CD8-positive, alpha-beta memory T cell (primary cell): Measurements from ENCODE around the gene RAPGEF5. TPM values are rescaled to one million over a fixed set of nuclear protein-coding genes. Genes with fewer than 3 reads are reported as not detected.
A peak's percentile ranks its signal among the peaks of the same experiment; 100 is the strongest.

Experiments
- CTCF ChIA-PET: fragments of 350-600 bp; sonication (Branson Sonifier 250); formaldehyde crosslinking; loops from one replicate; lab custom pipeline; 2021; ENCODE audit warnings: antibody characterized with exemption; lab: Charles Lee
- POLR2A ChIA-PET: fragments of 350-600 bp; sonication (Branson Sonifier 250); formaldehyde crosslinking; loops from one replicate; lab custom pipeline; 2021; ENCODE audit warnings: antibody characterized with exemption; lab: Charles Lee
- DNase-seq, 5 donors: peaks; one replicate each; pipeline versions ENCODE4 v3.0.0 to v3.0.0-alpha.2; 2020 to 2022; ENCODE audit warnings: mixed read lengths in 1 of 5
- H3K27ac ChIP-seq: one replicate; pipeline ENCODE4 v1.7.0; 2013; ENCODE audit warnings: low read depth, mild to moderate bottlenecking, low read length, moderate library complexity
- H3K27me3 ChIP-seq: 2 replicates; pipeline ENCODE4 v1.7.0; 2013; ENCODE audit warnings: low read length, mild to moderate bottlenecking; ENCODE audit not compliant: insufficient read depth, poor library complexity, severe bottlenecking
- H3K36me3 ChIP-seq: 2 replicates; pipeline ENCODE4 v1.7.0; 2013; ENCODE audit warnings: mild to moderate bottlenecking, low read length, moderate library complexity; ENCODE audit not compliant: insufficient read depth
- H3K4me1 ChIP-seq: 2 replicates; pipeline ENCODE4 v1.7.0; 2013; ENCODE audit warnings: mild to moderate bottlenecking, low read length, moderate library complexity; ENCODE audit not compliant: insufficient read depth
- H3K4me3 ChIP-seq: 2 replicates; pipeline ENCODE4 v1.7.0; 2013; ENCODE audit warnings: mild to moderate bottlenecking, low read length
- H3K9me3 ChIP-seq: 2 replicates; pipeline ENCODE4 v1.7.0; 2013; ENCODE audit warnings: mild to moderate bottlenecking, low read length
- H3K27ac Mint-ChIP-seq, 8 donors: one replicate each; pipeline ENCODE4 v1.8.0; 2020 to 2021; ENCODE audit warnings: mixed read lengths in 8 of 8, mild to moderate bottlenecking in 6 of 8, inconsistent platforms in 3 of 8, moderate library complexity in 3 of 8
- H3K27me3 Mint-ChIP-seq, 2 donors: one replicate each; pipeline ENCODE4 v1.8.0; 2020 to 2021; ENCODE audit warnings: mixed read lengths in 2 of 2, mild to moderate bottlenecking in 1 of 2, moderate library complexity in 1 of 2
- H3K36me3 Mint-ChIP-seq, 3 donors: one replicate each; pipeline ENCODE4 v1.8.0; 2020 to 2021; ENCODE audit warnings: mixed read lengths in 3 of 3, inconsistent platforms in 1 of 3, mild to moderate bottlenecking in 1 of 3
- H3K4me1 Mint-ChIP-seq, 3 donors: one replicate each; pipeline ENCODE4 v1.8.0; 2020 to 2021; ENCODE audit warnings: mixed read lengths in 3 of 3, inconsistent platforms in 1 of 3, mild to moderate bottlenecking in 1 of 3
- H3K4me3 Mint-ChIP-seq, 7 donors: one replicate each; pipeline ENCODE4 v1.8.0; 2020 to 2021; ENCODE audit warnings: mixed read lengths in 7 of 7, mild to moderate bottlenecking in 6 of 7, moderate library complexity in 4 of 7, inconsistent platforms in 2 of 7
- H3K9me3 Mint-ChIP-seq, 5 donors: one replicate each; pipeline ENCODE4 v1.8.0; 2020 to 2022; ENCODE audit warnings: mixed read lengths in 5 of 5, mild to moderate bottlenecking in 3 of 5, moderate library complexity in 2 of 5, inconsistent platforms in 1 of 5
- polyA plus RNA-seq: library from polyadenylated mRNA; unstranded; fragments of 300-500 nt; fragmentation: Illumina TruSeq; gene quantifications from one replicate; pipeline ENCODE4 v1.2.3, GENCODE V29; 2021
- total RNA-seq, 2 experiments: library from RNA; stranded (reverse); gene quantifications; one replicate each; pipeline ENCODE4 v1.2.3, GENCODE V29; 2021

Gene RAPGEF5
- total and polyA plus RNA-seq, 3 experiments from 2014 or later: 0.13 to 0.86 (median 0.50) TPM

DNA sequence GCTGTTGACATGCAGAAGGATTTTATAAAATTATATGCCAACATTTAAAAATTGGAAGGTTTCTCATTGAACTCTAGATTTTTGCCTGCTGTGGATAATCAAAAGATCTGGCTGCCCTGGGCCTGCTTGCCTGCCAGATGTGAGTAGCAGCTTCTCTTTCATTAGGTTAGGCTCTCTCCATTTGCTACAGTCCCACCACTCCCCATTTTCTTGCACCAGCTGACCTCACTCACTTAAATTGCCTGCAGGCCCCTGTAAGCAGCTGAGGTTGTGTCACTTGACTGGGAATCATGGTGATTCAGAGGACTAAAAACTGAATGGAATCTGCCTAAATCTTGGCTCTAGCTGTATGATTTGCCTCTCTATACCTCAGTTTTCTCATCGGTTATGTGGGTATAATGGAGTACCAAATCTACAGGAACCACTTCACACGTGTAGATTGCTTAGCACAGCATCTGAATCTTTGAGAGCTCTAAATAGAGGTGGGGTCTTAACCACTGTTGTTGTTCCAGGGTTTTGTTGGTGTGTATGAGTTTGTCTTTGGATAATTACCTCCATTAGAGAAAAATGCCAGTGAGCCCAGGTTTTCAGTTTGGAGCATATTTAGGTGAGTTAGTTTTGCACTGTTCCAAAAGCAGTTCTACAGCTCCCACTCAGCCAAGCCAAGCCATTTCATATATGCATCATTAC is 18.6 kb upstream of the RAPGEF5 start:
- no peak overlapping the region for H3K4me3 Mint-ChIP-seq
- CTCF ChIA-PET: no interaction called here
- peaks cover 4% of the 10 kb centered on the region for H3K27me3 ChIP-seq
- no peaks in the 10 kb centered on the region for H3K4me1 ChIP-seq
- no peak for DNase-seq
- no peaks in the 10 kb centered on the region for H3K9me3 Mint-ChIP-seq
- H3K27ac Mint-ChIP-seq: no peak overlapping the region
- H3K9me3 ChIP-seq: no peaks in the 10 kb centered on the region
- H3K4me3 ChIP-seq: no peak overlapping the region
- H3K36me3 Mint-ChIP-seq: no peaks in the 10 kb centered on the region
- H3K4me1 Mint-ChIP-seq: no peaks in the 10 kb centered on the region
- no peak overlapping the region for H3K27ac ChIP-seq
- POLR2A ChIA-PET: no interaction called here
- H3K36me3 ChIP-seq: no peaks in the 10 kb centered on the region
- peaks cover 3 to 4% of the 10 kb centered on the region in 2 donors for H3K27me3 Mint-ChIP-seq

DNA sequence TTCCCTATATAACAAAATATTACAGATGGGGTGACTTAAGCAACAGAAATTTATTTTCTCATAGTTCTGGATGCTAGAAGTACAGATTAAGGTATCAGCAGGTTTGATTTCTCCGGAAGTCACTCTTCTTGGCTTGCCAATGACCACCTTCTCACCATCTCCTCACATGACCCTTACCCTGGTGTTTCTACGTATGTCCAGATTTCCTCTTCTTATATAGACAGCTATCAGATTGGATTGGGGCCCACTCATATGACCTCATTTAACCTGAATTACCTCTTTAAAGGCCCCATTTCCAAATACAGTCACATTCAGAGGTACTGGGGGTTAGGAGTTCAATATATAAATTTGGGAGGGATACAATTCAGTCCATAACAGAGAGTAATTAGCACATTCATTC is 17.0 kb upstream of the RAPGEF5 start:
- Histone ChIP-seq H3K9me3 (no peaks in the 10 kb centered on the region), H3K4me3 (no peak overlapping the region), H3K4me1 (no peaks in the 10 kb centered on the region), H3K27ac (no peak overlapping the region), H3K36me3 (no peaks in the 10 kb centered on the region), H3K27me3 (peaks cover 4% of the 10 kb centered on the region)
- no peaks in the 10 kb centered on the region for H3K9me3 Mint-ChIP-seq
- peaks cover 0 to 7% of the 10 kb centered on the region in 2 donors for H3K27me3 Mint-ChIP-seq
- H3K4me3 Mint-ChIP-seq: no peak overlapping the region
- H3K27ac Mint-ChIP-seq: no peak overlapping the region
- CTCF ChIA-PET: no interaction called here
- H3K36me3 Mint-ChIP-seq: no peaks in the 10 kb centered on the region
- H3K4me1 Mint-ChIP-seq: no peaks in the 10 kb centered on the region
- no peak for DNase-seq
- POLR2A ChIA-PET: no interaction called here

DNA sequence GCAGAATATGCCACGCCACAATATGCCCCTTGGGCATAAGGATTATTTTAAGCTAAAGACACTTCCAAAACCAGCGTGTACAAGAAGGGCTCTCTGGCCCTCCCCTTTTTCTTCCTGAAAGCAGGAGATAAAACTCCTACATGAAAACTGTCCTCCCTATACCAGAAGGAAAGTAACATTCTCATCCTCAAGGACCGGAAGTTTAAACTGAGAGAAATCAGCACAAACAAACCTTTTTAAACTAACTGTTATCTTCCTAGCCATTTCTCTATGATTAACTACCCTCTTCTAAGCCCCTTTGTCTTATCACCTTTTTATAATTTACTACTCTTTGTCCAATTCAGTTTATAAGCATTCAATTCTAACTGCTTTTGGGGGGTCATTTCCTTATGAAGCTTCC is 16.4 kb upstream of the RAPGEF5 start:
- Mint-ChIP-seq H3K4me3 (no peak overlapping the region), H3K27ac (peak overlapping the region in 1 of 8 donors; percentile 55), H3K36me3 (no peaks in the 10 kb centered on the region), H3K4me1 (no peaks in the 10 kb centered on the region), H3K9me3 (no peaks in the 10 kb centered on the region), H3K27me3 (peaks cover 0 to 7% of the 10 kb centered on the region in 2 donors)
- DNase-seq: no peak
- Histone ChIP-seq H3K4me1 (no peaks in the 10 kb centered on the region), H3K36me3 (no peaks in the 10 kb centered on the region), H3K27me3 (peaks cover 4% of the 10 kb centered on the region), H3K9me3 (no peaks in the 10 kb centered on the region), H3K27ac (no peak overlapping the region), H3K4me3 (no peak overlapping the region)
- POLR2A ChIA-PET: no interaction called here
- CTCF ChIA-PET: no interaction called here

DNA sequence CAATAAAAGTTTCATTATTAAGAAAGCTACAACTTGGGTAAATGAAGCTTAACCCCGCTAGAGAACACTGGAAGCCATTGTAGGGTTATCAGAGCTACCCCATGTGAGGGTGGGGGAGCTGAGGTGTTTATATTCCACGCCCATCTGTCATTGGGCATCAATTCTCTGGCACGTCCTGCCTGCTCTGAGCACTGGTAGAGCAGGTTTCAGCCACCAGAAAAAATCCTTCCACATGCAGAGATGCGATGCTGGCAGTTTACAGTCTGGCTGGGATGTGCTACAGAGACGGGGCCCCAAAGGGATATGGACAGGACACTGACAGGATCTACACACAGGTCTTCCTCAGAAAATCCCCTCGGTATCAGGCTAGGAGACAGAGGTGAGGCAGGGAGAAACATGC is 15.9 kb upstream of the RAPGEF5 start:
- H3K36me3 ChIP-seq: no peaks in the 10 kb centered on the region
- no peak overlapping the region for H3K4me3 ChIP-seq
- Mint-ChIP-seq H3K27ac (no peak overlapping the region), H3K9me3 (no peaks in the 10 kb centered on the region), H3K4me3 (no peak overlapping the region), H3K36me3 (no peaks in the 10 kb centered on the region), H3K27me3 (peaks cover 0 to 7% of the 10 kb centered on the region in 2 donors), H3K4me1 (no peaks in the 10 kb centered on the region)
- peaks cover 4% of the 10 kb centered on the region for H3K27me3 ChIP-seq
- H3K27ac ChIP-seq: no peak overlapping the region
- H3K4me1 ChIP-seq: no peaks in the 10 kb centered on the region
- CTCF ChIA-PET: no interaction called here
- H3K9me3 ChIP-seq: no peaks in the 10 kb centered on the region
- POLR2A ChIA-PET: no interaction called here
- no peak for DNase-seq

DNA sequence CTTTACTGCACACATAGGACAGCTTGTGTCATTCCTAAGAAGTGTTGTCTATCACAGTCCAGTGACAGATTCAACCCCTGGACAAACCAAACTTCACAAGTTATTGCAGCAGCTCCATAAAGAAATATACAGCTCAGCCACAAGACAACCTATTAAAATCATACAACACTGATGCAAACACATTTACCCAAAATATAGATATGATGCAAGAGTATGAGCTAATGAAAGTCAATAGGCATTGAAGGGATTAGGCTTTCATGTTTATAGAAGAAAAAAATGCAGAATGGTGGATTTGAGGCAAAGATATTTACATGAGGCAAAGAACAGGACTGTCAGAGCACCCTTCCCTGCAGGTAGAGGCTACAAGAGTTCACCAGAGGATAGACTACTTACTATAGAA is 14.9 kb upstream of the RAPGEF5 start:
- POLR2A ChIA-PET: no interaction called here
- no peaks in the 10 kb centered on the region for H3K27me3 ChIP-seq
- Mint-ChIP-seq H3K4me3 (no peak overlapping the region), H3K27me3 (peaks cover 0 to 7% of the 10 kb centered on the region in 2 donors), H3K27ac (no peak overlapping the region), H3K4me1 (no peaks in the 10 kb centered on the region), H3K9me3 (no peaks in the 10 kb centered on the region), H3K36me3 (no peaks in the 10 kb centered on the region)
- no peak overlapping the region for H3K27ac ChIP-seq
- H3K9me3 ChIP-seq: no peaks in the 10 kb centered on the region
- H3K4me3 ChIP-seq: no peak overlapping the region
- no peak for DNase-seq
- no peaks in the 10 kb centered on the region for H3K36me3 ChIP-seq
- CTCF ChIA-PET: no interaction called here
- H3K4me1 ChIP-seq: no peaks in the 10 kb centered on the region

DNA sequence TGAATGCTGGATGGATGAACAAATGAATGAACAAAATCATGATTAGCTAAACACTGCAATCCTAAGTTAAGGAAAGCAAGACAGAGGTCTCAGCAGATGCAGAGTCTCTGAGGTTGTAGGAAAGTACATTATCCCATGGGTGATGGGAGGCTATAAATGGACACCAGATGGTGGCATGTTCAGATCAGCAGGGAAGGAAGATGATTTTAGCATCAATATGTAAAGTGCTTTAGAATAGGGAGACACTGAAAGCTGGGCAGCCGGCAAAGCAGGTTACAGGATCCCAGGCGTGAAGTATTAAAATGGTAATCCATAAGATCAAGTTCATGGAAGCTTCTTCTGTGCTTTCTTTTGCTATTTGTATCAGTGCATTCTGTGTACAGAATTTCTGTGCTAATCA is 7.9 kb upstream of the RAPGEF5 start:
- Mint-ChIP-seq H3K4me3 (no peak overlapping the region), H3K36me3 (no peaks in the 10 kb centered on the region), H3K27me3 (peaks cover 3 to 6% of the 10 kb centered on the region in 2 donors), H3K4me1 (no peaks in the 10 kb centered on the region), H3K27ac (no peak overlapping the region), H3K9me3 (peaks cover 0 to 4% (median 0%) of the 10 kb centered on the region in 5 donors)
- no peaks in the 10 kb centered on the region for H3K36me3 ChIP-seq
- no peaks in the 10 kb centered on the region for H3K27me3 ChIP-seq
- H3K27ac ChIP-seq: no peak overlapping the region
- CTCF ChIA-PET: no interaction called here
- DNase-seq: no peak
- POLR2A ChIA-PET: no interaction called here
- H3K4me3 ChIP-seq: no peak overlapping the region
- H3K9me3 ChIP-seq: no peaks in the 10 kb centered on the region
- no peaks in the 10 kb centered on the region for H3K4me1 ChIP-seq

DNA sequence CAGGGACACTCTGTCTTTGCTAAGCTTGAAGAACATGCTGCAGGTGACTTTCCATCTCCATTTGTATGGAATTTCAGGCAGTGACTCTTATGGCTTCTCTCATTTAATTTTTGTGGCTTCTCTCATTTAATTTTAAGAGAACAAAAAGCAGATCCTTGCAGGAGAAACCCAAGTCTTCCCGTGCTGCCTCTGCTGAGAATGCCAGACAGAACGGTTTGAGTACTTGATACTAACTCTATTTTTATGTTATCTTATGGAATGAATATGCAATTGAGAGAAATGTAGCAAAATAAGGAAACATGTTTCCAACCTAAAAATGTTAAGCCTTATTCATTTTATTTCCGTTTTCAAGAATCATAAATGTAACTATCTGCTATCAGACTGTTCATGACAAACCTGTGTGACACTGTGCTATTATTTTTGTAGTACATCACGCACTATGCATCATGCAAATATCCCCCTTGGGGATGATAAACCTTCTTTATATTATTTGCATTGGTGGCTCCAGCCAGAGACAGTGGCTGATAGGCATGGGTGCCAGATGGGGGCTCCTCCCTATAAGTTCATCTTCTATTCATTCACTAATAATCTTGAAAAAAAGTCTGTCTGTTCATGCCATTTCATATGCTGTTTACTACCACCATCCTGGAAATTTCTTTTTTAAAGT is 6.9 kb upstream of the RAPGEF5 start:
- peaks cover 3 to 6% of the 10 kb centered on the region in 2 donors for H3K27me3 Mint-ChIP-seq
- no peaks in the 10 kb centered on the region for H3K4me1 Mint-ChIP-seq
- H3K27ac ChIP-seq: no peak overlapping the region
- H3K4me1 ChIP-seq: no peaks in the 10 kb centered on the region
- no peaks in the 10 kb centered on the region for H3K36me3 Mint-ChIP-seq
- peaks cover 0 to 4% (median 0%) of the 10 kb centered on the region in 5 donors for H3K9me3 Mint-ChIP-seq
- ChIA-PET POLR2A (no interaction called here), CTCF (no interaction called here)
- no peak overlapping the region for H3K27ac Mint-ChIP-seq
- H3K4me3 ChIP-seq: no peak overlapping the region
- H3K9me3 ChIP-seq: no peaks in the 10 kb centered on the region
- no peaks in the 10 kb centered on the region for H3K36me3 ChIP-seq
- no peak overlapping the region for H3K4me3 Mint-ChIP-seq
- H3K27me3 ChIP-seq: no peaks in the 10 kb centered on the region
- DNase-seq: no peak

DNA sequence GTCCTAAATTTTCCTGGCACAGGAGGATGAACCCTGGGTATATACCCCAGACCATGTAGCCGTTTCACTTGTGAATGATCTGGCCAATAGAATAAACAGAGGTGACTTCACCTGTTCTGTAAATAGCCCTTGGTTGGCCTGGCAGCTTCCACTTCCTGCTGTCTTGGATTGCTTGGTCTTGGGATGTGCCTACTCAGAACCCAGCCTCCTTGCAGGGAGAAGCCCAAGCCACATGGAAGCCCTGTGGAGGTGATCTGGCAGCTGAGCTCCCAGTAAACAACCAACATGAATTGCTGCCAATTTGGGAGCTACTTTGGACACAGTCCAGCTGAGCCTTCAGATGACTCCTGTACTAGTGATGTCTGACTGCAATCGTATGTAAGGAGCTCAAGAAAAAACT is 4.8 kb upstream of the RAPGEF5 start:
- peaks cover 0 to 4% (median 0%) of the 10 kb centered on the region in 5 donors for H3K9me3 Mint-ChIP-seq
- no peak overlapping the region for H3K4me3 ChIP-seq
- no peak for DNase-seq
- H3K9me3 ChIP-seq: no peaks in the 10 kb centered on the region
- ChIA-PET POLR2A (no interaction called here), CTCF (no interaction called here)
- H3K36me3 Mint-ChIP-seq: no peaks in the 10 kb centered on the region
- peaks cover 4 to 7% (median 6%) of the 10 kb centered on the region in 3 donors for H3K4me1 Mint-ChIP-seq
- no peak overlapping the region for H3K27ac ChIP-seq
- H3K4me1 ChIP-seq: no peaks in the 10 kb centered on the region
- H3K27me3 Mint-ChIP-seq: peaks cover 13 to 17% of the 10 kb centered on the region in 2 donors
- H3K4me3 Mint-ChIP-seq: no peak overlapping the region
- H3K27me3 ChIP-seq: no peaks in the 10 kb centered on the region
- no peak overlapping the region for H3K27ac Mint-ChIP-seq
- H3K36me3 ChIP-seq: no peaks in the 10 kb centered on the region
